ENCODE measurements around the gene SPAG7. TPM values are rescaled to one million over a fixed set of nuclear protein-coding genes. Genes with fewer than 3 reads are reported as not detected.
"Not testable (repeated sequence)": the region's sequence is repeated elsewhere in the genome, so short reads cannot be mapped to it uniquely, and the experiment has no call there.

Gene SPAG7
- total RNA-seq, 1 experiment from 2014 or later, result 57.1 TPM

- DNase-seq (ENCODE audit: extremely low read depth, low read depth), result no peak
Observed at GRCh38 chr17:4938688-4939545, 28.7 kb downstream of the SPAG7 start.

GRCh38 chr17:4938069-4938491, 29.5 kb downstream of the SPAG7 start:
- DNase-seq (ENCODE audit: extremely low read depth, low read depth), result no peak

- DNase-seq (ENCODE audit: extremely low read depth, low read depth), result no peak
Observed at GRCh38 chr17:4937553-4937952, 30.1 kb downstream of the SPAG7 start.

- no peak for DNase-seq (ENCODE audit: extremely low read depth, low read depth)
Observed at GRCh38 chr17:4936436-4936835, 31.2 kb downstream of the SPAG7 start.

GRCh38 chr17:4935650-4936049, 32.0 kb downstream of the SPAG7 start:
- DNase-seq (ENCODE audit: extremely low read depth, low read depth), result no peak

GRCh38 chr17:4934173-4934979, 33.2 kb downstream of the SPAG7 start:
- DNase-seq (ENCODE audit: extremely low read depth, low read depth), result no peak

- no peak for DNase-seq (ENCODE audit: extremely low read depth, low read depth)
Observed at GRCh38 chr17:4933646-4934045, 34.0 kb downstream of the SPAG7 start.

- DNase-seq (ENCODE audit: extremely low read depth, low read depth), result no peak
Observed at GRCh38 chr17:4932756-4933155, 34.9 kb downstream of the SPAG7 start.

GRCh38 chr17:4931963-4932362, 35.7 kb downstream of the SPAG7 start, which contains the start of gene GP1BA:
GP1BA (plus strand) TSS chr17:4932277; CDS start chr17:4932605, 328 bp downstream.
- no peak for DNase-seq (ENCODE audit: extremely low read depth, low read depth)

- DNase-seq (ENCODE audit: extremely low read depth, low read depth), result no peak
Observed at GRCh38 chr17:4928881-4929280, 38.7 kb downstream of the SPAG7 start.

GRCh38 chr17:4926577-4927335, 40.9 kb downstream of the SPAG7 start:
- not testable (repeated sequence) for DNase-seq (ENCODE audit: extremely low read depth, low read depth)

- no peak for DNase-seq (ENCODE audit: extremely low read depth, low read depth)
Observed at GRCh38 chr17:4921320-4921719, 46.3 kb downstream of the SPAG7 start.

- no peak for DNase-seq (ENCODE audit: extremely low read depth, low read depth)
Observed at GRCh38 chr17:4920351-4921048, 47.1 kb downstream of the SPAG7 start.

GRCh38 chr17:4919511-4920047, 48.0 kb downstream of the SPAG7 start:
- DNase-seq (ENCODE audit: extremely low read depth, low read depth), result no peak

GRCh38 chr17:4914551-4914950, 53.1 kb downstream of the SPAG7 start:
- not testable (repeated sequence) for DNase-seq (ENCODE audit: extremely low read depth, low read depth)

- no peak for DNase-seq (ENCODE audit: extremely low read depth, low read depth)
Observed at GRCh38 chr17:4913994-4914393, 53.6 kb downstream of the SPAG7 start.

Measured in NCI-H460 (cell line).